Trophoblast cell (in vitro differentiated cells and primary cell): ENCODE measurements around the gene TSPAN32.

Experiments
- DNase-seq, 2 donors: peaks; one replicate each; pipeline ENCODE4 v3.0.0-alpha.2; 2016
- H2AFZ ChIP-seq: 2 replicates; pipeline ENCODE4 v1.6.1; 2013; ENCODE audit warnings: low read length, moderate library complexity, mild to moderate bottlenecking; ENCODE audit not compliant: insufficient read depth, poor library complexity
- H2AK5ac ChIP-seq: 2 replicates; pipeline ENCODE4 v1.6.1; 2013; ENCODE audit warnings: mild to moderate bottlenecking, low read length
- H2BK120ac ChIP-seq: 2 replicates; pipeline ENCODE4 v1.6.1; 2013; ENCODE audit warnings: low read length, mild to moderate bottlenecking, moderate library complexity; ENCODE audit not compliant: insufficient read depth, poor library complexity
- H2BK12ac ChIP-seq: 2 replicates; pipeline ENCODE4 v1.6.1; 2013; ENCODE audit warnings: mild to moderate bottlenecking, low read length, moderate library complexity
- H2BK5ac ChIP-seq: 2 replicates; pipeline ENCODE4 v1.6.1; 2013; ENCODE audit warnings: low read length, low read depth, moderate library complexity, mild to moderate bottlenecking; ENCODE audit not compliant: poor library complexity
- H3K14ac ChIP-seq: 2 replicates; pipeline ENCODE4 v1.6.1; 2013; ENCODE audit warnings: mild to moderate bottlenecking, low read length
- H3K18ac ChIP-seq: 2 replicates; pipeline ENCODE4 v1.6.1; 2013; ENCODE audit warnings: mild to moderate bottlenecking, low read length
- H3K23ac ChIP-seq: 2 replicates; pipeline ENCODE4 v1.6.1; 2013; ENCODE audit warnings: low read length
- H3K27ac ChIP-seq: 2 replicates; pipeline ENCODE4 v1.5.1; 2013; ENCODE audit warnings: low read depth, mild to moderate bottlenecking, inconsistent platforms, low read length, moderate library complexity
- H3K27me3 ChIP-seq: 2 replicates; pipeline ENCODE4 v1.6.1; 2013; ENCODE audit warnings: inconsistent platforms, mild to moderate bottlenecking, low read length, moderate library complexity; ENCODE audit not compliant: insufficient read depth
- H3K36me3 ChIP-seq, 2 experiments: 1 replicate in 1 of 2; 2 replicates in 1 of 2; pipeline ENCODE4 v1.6.1; 2013; ENCODE audit warnings: low read length in 2 of 2, mild to moderate bottlenecking in 2 of 2, moderate library complexity in 1 of 2; ENCODE audit not compliant: insufficient read depth in 2 of 2, control insufficient read depth in 1 of 2
- H3K4ac ChIP-seq: 2 replicates; pipeline ENCODE4 v1.6.1; 2013; ENCODE audit warnings: low read depth, mild to moderate bottlenecking, low read length, moderate library complexity
- H3K4me1 ChIP-seq, 2 experiments: 1 replicate in 1 of 2; 2 replicates in 1 of 2; pipeline ENCODE4 v1.6.1; 2013; ENCODE audit warnings: low read length in 2 of 2, mild to moderate bottlenecking in 2 of 2, moderate library complexity in 1 of 2; ENCODE audit not compliant: insufficient read depth in 2 of 2, control insufficient read depth in 1 of 2
- H3K4me2 ChIP-seq: 2 replicates; pipeline ENCODE4 v1.6.1; 2013; ENCODE audit warnings: inconsistent platforms, mild to moderate bottlenecking, low read length, moderate library complexity
- H3K4me3 ChIP-seq: 2 replicates; pipeline ENCODE4 v1.5.1; 2013; ENCODE audit warnings: mild to moderate bottlenecking, low read depth, low read length, inconsistent platforms
- H3K79me1 ChIP-seq: one replicate; pipeline ENCODE4 v1.6.1; 2013; ENCODE audit warnings: low read length
- H3K79me2 ChIP-seq: 2 replicates; pipeline ENCODE4 v1.6.1; 2013; ENCODE audit warnings: low read length, mild to moderate bottlenecking; ENCODE audit not compliant: control insufficient read depth, insufficient read depth, poor library complexity
- H3K9ac ChIP-seq: 2 replicates; pipeline ENCODE4 v1.6.1; 2013; ENCODE audit warnings: mild to moderate bottlenecking, low read length
- H3K9me3 ChIP-seq: 2 replicates; pipeline ENCODE4 v1.6.1; 2013; ENCODE audit warnings: low read depth, mild to moderate bottlenecking, control low read depth, inconsistent platforms, low read length; ENCODE audit not compliant: insufficient read depth
- H4K12ac ChIP-seq: 2 replicates; pipeline ENCODE4 v1.6.1; 2013; ENCODE audit warnings: low read depth, mild to moderate bottlenecking, low read length, moderate library complexity
- H4K8ac ChIP-seq: 2 replicates; pipeline ENCODE4 v1.6.1; 2013; ENCODE audit warnings: low read depth, mild to moderate bottlenecking, low read length, moderate library complexity
- H4K91ac ChIP-seq: one replicate; pipeline ENCODE4 v1.6.1; 2013; ENCODE audit warnings: low read depth, mild to moderate bottlenecking, low read length, moderate library complexity
- WGBS: extraction: QIAGEN DNeasy Blood & Tissue Kit; methylation state at CpG from one replicate; pipeline ENCODE4 v1.1.7; 2013; ENCODE audit warnings: missing lambda C conversion rate; ENCODE audit not compliant: insufficient read length, insufficient coverage; ENCODE audit errors: extremely low coverage; 5-methylcytosine and 5-hydroxymethylcytosine counted together

Gene TSPAN32

DNA sequence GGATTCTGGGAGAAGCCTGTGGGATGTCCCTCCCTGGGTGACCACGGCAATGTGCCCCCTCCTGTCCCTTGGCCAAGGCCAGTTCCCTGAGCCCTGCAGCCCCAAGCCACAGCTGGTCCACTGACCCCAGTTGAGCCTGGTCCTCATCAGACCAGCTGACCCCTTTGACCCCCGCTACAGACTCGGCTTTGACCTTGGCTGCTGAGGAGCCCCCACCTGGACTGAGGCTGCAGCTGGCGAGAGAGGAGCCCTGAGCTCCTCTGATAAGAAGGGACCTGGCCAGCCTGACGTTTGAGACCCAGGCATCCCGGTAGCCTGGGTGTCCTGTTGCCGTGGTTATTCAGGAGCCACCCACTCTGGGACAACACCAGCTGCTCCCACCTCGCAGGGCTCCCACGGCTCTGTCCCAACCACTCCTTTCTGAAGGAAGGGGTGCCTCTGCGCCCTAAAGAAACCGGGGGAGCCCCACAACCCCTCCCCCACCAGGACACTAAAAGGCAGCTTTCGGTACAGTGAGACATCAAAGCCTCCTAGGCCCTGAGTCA, 34.4 kb upstream of the TSPAN32 start:
- peak in 1 of 2 donors; percentile 4 for DNase-seq
- no peak overlapping the region for H3K4me3 ChIP-seq
- H4K8ac ChIP-seq, result no peak overlapping the region
- no peak overlapping the region for H3K18ac ChIP-seq
- WGBS, result no CpG with 5 or more reads among the region's 12 CpGs
- no peak overlapping the region for H3K4me2 ChIP-seq
- H4K91ac ChIP-seq, result no peak overlapping the region
- no peaks in the 10 kb centered on the region for H3K36me3 ChIP-seq
- H3K79me1 ChIP-seq, result no peaks in the 10 kb centered on the region
- H4K12ac ChIP-seq, result no peak overlapping the region
- H3K9me3 ChIP-seq, result peaks cover 11% of the 10 kb centered on the region
- no peak overlapping the region for H2AFZ ChIP-seq
- H3K4ac ChIP-seq, result no peak overlapping the region
- H2BK5ac ChIP-seq, result no peak overlapping the region
- no peak overlapping the region for H3K9ac ChIP-seq
- H3K27ac ChIP-seq, result no peak overlapping the region
- H3K79me2 ChIP-seq, result no peaks in the 10 kb centered on the region
- no peak overlapping the region for H2AK5ac ChIP-seq
- no peak overlapping the region for H2BK12ac ChIP-seq
- H3K4me1 ChIP-seq, result peaks cover 19 to 29% of the 10 kb centered on the region in 2 experiments
- H3K27me3 ChIP-seq, result peaks cover 33% of the 10 kb centered on the region
- H2BK120ac ChIP-seq, result no peak overlapping the region
- no peak overlapping the region for H3K23ac ChIP-seq
- H3K14ac ChIP-seq, result no peak overlapping the region

DNA sequence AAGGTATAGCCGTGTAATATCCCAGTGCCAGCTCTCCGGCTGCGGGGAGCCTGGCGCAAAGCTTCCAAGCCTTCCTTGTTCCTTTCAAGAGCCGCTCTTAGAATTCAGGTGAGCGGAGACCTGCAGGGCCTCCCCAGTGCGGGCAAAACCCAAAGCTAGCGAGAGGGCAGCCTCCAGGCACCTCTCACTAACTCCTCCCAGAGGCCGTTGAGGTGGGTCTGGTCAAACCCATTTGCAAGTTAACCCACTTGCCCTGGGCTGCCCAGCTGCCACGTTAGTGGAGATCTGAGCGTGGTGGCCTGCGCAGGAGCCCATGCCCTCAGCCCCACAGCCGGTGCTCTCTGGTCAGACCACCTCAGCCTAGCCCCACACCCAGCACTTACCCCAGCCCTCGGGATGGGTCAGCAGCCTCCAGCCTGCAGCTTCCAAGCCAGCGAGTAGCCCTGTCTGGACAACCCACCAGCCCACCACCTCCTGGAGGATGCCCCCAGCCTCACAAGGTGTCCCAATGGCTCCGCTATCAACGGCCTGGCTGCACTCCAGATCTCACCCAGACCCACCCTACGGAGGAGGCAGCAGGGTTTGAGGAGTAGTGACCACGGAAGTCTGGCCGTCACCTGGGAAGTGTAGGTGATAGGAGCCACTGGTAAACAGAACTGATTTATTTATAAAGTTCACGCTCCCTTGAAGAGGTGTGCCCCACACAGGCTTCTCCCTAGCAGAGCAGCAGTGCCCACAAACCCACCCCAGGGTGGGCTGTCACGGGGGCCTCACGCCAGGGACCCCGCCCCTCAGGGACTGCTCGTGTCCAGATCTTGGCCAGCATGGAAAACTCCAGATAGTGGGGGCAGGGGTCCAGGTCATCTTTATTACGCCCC, 33.7 kb upstream of the TSPAN32 start:
- Histone ChIP-seq H4K91ac (no peak overlapping the region), H2AK5ac (no peak overlapping the region), H3K23ac (no peak overlapping the region), H3K4me1 (peaks cover 19 to 29% of the 10 kb centered on the region in 2 experiments), H3K9ac (no peak overlapping the region), H3K14ac (no peak overlapping the region), H4K8ac (no peak overlapping the region), H3K79me1 (no peaks in the 10 kb centered on the region), H2AFZ (no peak overlapping the region), H3K36me3 (no peaks in the 10 kb centered on the region), H3K4ac (no peak overlapping the region), H3K18ac (no peak overlapping the region), H3K27me3 (peaks cover 33% of the 10 kb centered on the region), H3K79me2 (no peaks in the 10 kb centered on the region), H2BK5ac (no peak overlapping the region), H2BK120ac (no peak overlapping the region), H3K4me2 (peak overlapping the region; percentile 67), H3K9me3 (peaks cover 11% of the 10 kb centered on the region), H3K27ac (no peak overlapping the region), H3K4me3 (no peak overlapping the region), H2BK12ac (no peak overlapping the region), H4K12ac (no peak overlapping the region)
- peak in 1 of 2 donors; percentile 51 for DNase-seq
- WGBS, result no CpG with 5 or more reads among the region's 26 CpGs

DNA sequence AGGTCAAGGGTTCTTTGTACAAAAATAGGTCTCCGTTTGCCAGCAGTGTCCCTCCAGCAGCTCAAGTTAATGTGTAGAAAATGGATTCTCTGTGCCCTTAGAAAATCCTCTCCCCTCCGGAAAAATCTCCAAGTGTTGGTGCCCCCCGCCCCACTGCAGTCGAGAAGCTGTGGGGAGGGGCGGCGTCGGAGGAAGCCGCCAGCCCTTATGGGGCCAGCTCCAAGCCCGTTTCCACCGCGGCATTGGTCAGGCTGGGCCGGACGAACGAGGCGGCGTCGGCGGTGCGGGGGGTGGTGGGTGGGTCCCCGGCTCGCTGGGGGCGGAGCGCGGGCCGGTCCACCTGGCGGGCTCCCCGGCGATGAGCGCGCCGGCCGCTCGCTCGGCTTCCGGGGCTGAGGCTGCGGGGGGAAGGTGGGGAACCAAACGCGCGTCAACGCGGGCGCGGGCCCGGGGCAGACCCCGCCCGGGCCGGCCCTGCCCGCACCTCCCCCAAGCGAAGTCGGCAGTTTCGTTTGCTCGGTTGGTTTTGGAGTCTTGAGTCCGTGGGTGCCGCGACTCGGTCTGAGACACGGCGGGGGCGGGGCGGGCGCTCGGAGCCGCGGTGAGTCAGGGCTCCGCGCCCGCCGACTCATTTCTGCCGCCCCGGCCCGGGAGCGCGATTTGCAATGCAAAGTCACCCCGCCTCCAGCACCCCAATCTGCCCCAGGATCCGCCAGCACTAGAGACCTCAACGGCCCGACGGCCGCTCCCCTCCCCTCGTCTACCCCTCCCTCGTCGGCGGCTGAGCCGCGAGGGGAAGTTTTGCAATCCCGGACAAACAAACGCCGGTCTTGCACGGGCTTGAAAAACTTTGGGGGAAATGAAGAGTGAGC, 32.8 kb upstream of the TSPAN32 start:
- Histone ChIP-seq H2AK5ac (no peak overlapping the region), H4K91ac (no peak overlapping the region), H3K4me1 (peaks cover 19 to 30% of the 10 kb centered on the region in 2 experiments), H2BK120ac (no peak overlapping the region), H2AFZ (no peak overlapping the region), H3K79me2 (no peaks in the 10 kb centered on the region), H3K9me3 (peaks cover 11% of the 10 kb centered on the region), H3K23ac (no peak overlapping the region), H3K79me1 (no peaks in the 10 kb centered on the region), H4K8ac (no peak overlapping the region), H3K14ac (no peak overlapping the region), H3K18ac (no peak overlapping the region), H3K27ac (no peak overlapping the region), H3K27me3 (peaks cover 36% of the 10 kb centered on the region), H2BK5ac (no peak overlapping the region), H2BK12ac (no peak overlapping the region), H3K4ac (no peak overlapping the region), H3K36me3 (no peaks in the 10 kb centered on the region), H3K4me3 (no peak overlapping the region), H4K12ac (no peak overlapping the region), H3K9ac (no peak overlapping the region), H3K4me2 (peak overlapping the region; percentile 67)
- DNase-seq, result peak in 1 of 2 donors; percentile 60
- WGBS, result no CpG with 5 or more reads among the region's 89 CpGs

DNA sequence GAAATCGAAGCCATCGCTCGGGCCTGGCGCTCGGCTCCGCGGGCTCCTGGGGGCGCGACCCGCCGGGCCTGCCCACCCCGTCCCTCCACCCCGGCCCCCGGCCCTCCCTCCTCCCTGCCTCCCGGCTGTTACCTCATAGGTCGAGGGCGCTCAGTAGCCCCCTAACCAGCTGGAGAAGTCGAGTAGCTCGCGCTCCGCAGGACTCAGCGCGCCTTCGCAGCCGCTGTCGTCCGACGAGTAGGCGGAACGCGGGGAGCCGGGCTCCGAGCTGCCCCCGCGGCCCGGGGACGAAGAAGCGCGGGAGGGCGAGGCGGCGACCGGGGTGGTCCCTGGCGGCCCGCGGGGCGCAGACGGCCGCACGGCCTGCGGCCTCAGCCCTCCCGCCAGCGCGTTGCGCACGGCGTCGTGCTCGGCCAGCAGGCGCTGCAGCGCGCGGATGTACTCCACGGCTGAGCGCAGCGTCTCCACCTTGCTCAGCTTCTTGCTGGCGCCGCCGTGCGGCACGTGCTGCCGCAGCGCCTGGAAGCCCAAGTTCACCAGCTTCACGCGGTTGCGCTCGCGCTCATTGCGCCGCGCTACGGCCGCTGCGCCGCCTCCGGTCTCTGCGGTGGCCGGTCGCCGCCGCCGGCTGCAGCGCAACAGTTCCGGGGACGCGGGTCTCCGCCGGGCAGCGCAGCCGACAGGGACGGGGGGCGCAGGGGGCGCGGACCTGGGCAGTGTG, 32.1 kb upstream of the TSPAN32 start:
- Histone ChIP-seq H2BK5ac (no peak overlapping the region), H3K27ac (no peak overlapping the region), H4K91ac (no peak overlapping the region), H2BK120ac (no peak overlapping the region), H3K9ac (no peak overlapping the region), H3K4me1 (peaks cover 19 to 30% of the 10 kb centered on the region in 2 experiments), H4K8ac (no peak overlapping the region), H3K23ac (no peak overlapping the region), H4K12ac (no peak overlapping the region), H3K9me3 (peaks cover 11% of the 10 kb centered on the region), H2BK12ac (no peak overlapping the region), H3K79me1 (no peaks in the 10 kb centered on the region), H2AK5ac (no peak overlapping the region), H3K36me3 (no peaks in the 10 kb centered on the region), H3K18ac (no peak overlapping the region), H3K27me3 (peaks cover 36% of the 10 kb centered on the region), H3K4me2 (peak overlapping the region; percentile 67), H3K79me2 (no peaks in the 10 kb centered on the region), H3K4ac (no peak overlapping the region), H3K4me3 (no peak overlapping the region), H3K14ac (no peak overlapping the region), H2AFZ (no peak overlapping the region)
- peak in 1 of 2 donors; percentile 74 for DNase-seq
- WGBS, result no CpG with 5 or more reads among the region's 104 CpGs
